DOHH2 (cell line): ENCODE data around the gene MTSS2.

Source experiments
- H3F3A ChIP-seq: fragments of 200-600 bp; sonication (generic), shearing (Covaris generic); 2 replicates; pipeline ENCODE4 v1.6.0; 2016; ENCODE audit warnings: antibody characterized with exemption, mild to moderate bottlenecking; ENCODE audit not compliant: control insufficient read depth, insufficient read depth
- H3K27ac ChIP-seq: fragments of 200-600 bp; sonication (generic); 2 replicates; pipeline ENCODE4 v1.5.1; 2014; ENCODE audit warnings: low read depth, mild to moderate bottlenecking, low read length, moderate library complexity
- H3K27me3 ChIP-seq: fragments of 200-600 bp; sonication (generic); 2 replicates; pipeline ENCODE4 v1.6.1; 2014; ENCODE audit warnings: mild to moderate bottlenecking, low read length, mixed read lengths; ENCODE audit not compliant: control insufficient read depth
- H3K36me3 ChIP-seq: fragments of 200-600 bp; sonication (generic); 2 replicates; pipeline ENCODE4 v1.6.1; 2014; ENCODE audit warnings: mild to moderate bottlenecking, low read length, moderate library complexity, mixed read lengths; ENCODE audit not compliant: control insufficient read depth
- H3K4me1 ChIP-seq: fragments of 200-600 bp; sonication (generic); 2 replicates; pipeline ENCODE4 v1.6.1; 2014; ENCODE audit warnings: mild to moderate bottlenecking, low read length, mixed read lengths; ENCODE audit not compliant: control insufficient read depth
- H3K4me2 ChIP-seq: fragments of 200-600 bp; sonication (generic); 2 replicates; pipeline ENCODE4 v1.6.0; 2014; ENCODE audit warnings: mild to moderate bottlenecking, low read length, moderate library complexity
- H3K4me3 ChIP-seq: fragments of 200-600 bp; sonication (generic); 2 replicates; pipeline ENCODE4 v1.5.1; 2014; ENCODE audit warnings: mild to moderate bottlenecking, low read length, mixed read lengths
- H3K79me2 ChIP-seq: fragments of 200-600 bp; sonication (generic); 2 replicates; pipeline ENCODE4 v1.6.1; 2014; ENCODE audit warnings: mild to moderate bottlenecking, low read length, mixed read lengths; ENCODE audit not compliant: control insufficient read depth
- H3K9me2 ChIP-seq: fragments of 200-600 bp; sonication (generic); replicated peaks from 2 replicates; pipeline ENCODE4 v1.6.1; 2014; ENCODE audit warnings: mild to moderate bottlenecking, low read length, mixed read lengths; ENCODE audit not compliant: control insufficient read depth
- H3K9me3 ChIP-seq: fragments of 200-600 bp; sonication (generic); 2 replicates; pipeline ENCODE4 v1.6.1; 2014; ENCODE audit warnings: antibody characterized with exemption, low read length, mixed read lengths; ENCODE audit not compliant: control insufficient read depth, insufficient read depth
- H4K20me1 ChIP-seq: fragments of 200-600 bp; sonication (generic); 2 replicates; pipeline ENCODE4 v1.6.0; 2014; ENCODE audit warnings: low read depth, mild to moderate bottlenecking, antibody characterized with exemption, low read length, moderate library complexity; ENCODE audit not compliant: control insufficient read depth, insufficient read depth
- CTCF ChIP-seq: fragments of 200-600 bp; sonication (generic); IDR thresholded peaks from one replicate; pipeline ENCODE4 v1.5.1; 2014; ENCODE audit warnings: antibody characterized with exemption, mild to moderate bottlenecking, low read depth, low read length; ENCODE audit not compliant: poor library complexity, severe bottlenecking
- EZH2phosphoT487 ChIP-seq: fragments of 200-600 bp; sonication (generic); IDR thresholded peaks from 2 replicates; pipeline ENCODE4 v1.6.1; 2017; ENCODE audit warnings: borderline replicate concordance, mild to moderate bottlenecking, antibody characterized with exemption, low read length, moderate library complexity, mixed read lengths

MTSS2 gene

DNA sequence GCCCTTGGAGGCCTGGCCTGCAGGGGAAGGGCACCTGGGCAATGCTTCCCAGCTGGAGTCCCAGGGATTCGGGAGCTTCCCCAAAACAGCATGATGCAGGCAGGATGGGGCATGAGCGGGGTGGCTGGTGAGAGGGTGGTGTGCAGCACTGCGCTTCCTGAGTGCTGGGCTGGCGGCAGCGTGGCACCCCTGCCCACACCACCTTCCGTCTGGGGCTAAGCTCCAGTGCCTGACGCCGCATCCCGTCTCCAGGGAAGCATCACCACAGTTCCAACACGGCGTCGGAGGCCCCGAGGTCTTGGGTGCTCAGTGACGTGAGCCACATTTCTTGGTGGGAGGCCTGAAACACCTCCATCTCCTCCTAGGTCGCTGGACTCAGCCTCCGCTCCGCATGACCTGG, 13.8 kb upstream of the MTSS2 start:
- Histone ChIP-seq H3K27ac (no peak overlapping the region), H3K36me3 (no peaks in the 10 kb centered on the region), H3K27me3 (no peaks in the 10 kb centered on the region), H3K79me2 (no peaks in the 10 kb centered on the region), H3K9me2 (no peaks in the 10 kb centered on the region), H3K4me3 (no peak overlapping the region), H4K20me1 (no peaks in the 10 kb centered on the region), H3K9me3 (no peaks in the 10 kb centered on the region), H3K4me1 (peaks cover 6% of the 10 kb centered on the region; the same call in 1 of the 2 replicates), H3F3A (no peaks in the 10 kb centered on the region), H3K4me2 (no peak overlapping the region)
- TF ChIP-seq EZH2phosphoT487 (no peak), CTCF (no peak)

GRCh38 chr16:70698901-70699300, 13.0 kb upstream of the MTSS2 start:
- no peak for TF ChIP-seq CTCF
- no peak for TF ChIP-seq EZH2phosphoT487
- Histone ChIP-seq H3K27me3 (no peaks in the 10 kb centered on the region), H3K36me3 (no peaks in the 10 kb centered on the region), H3K9me3 (no peaks in the 10 kb centered on the region), H3K4me2 (no peak overlapping the region), H3K27ac (no peak overlapping the region), H4K20me1 (no peaks in the 10 kb centered on the region), H3K4me1 (peaks cover 6% of the 10 kb centered on the region; the same call in 1 of the 2 replicates), H3K79me2 (no peaks in the 10 kb centered on the region), H3F3A (no peaks in the 10 kb centered on the region), H3K4me3 (no peak overlapping the region), H3K9me2 (no peaks in the 10 kb centered on the region)

GRCh38 chr16:70697594-70698170, 11.8 kb upstream of the MTSS2 start:
- peaks cover 6% of the 10 kb centered on the region; the same call in 1 of the 2 replicates for H3K4me1 ChIP-seq
- TF ChIP-seq CTCF (no peak), EZH2phosphoT487 (no peak)
- H3K79me2 ChIP-seq = no peaks in the 10 kb centered on the region
- no peaks in the 10 kb centered on the region for H3F3A ChIP-seq
- H3K27me3 ChIP-seq = no peaks in the 10 kb centered on the region
- H3K4me3 ChIP-seq = no peak overlapping the region
- no peaks in the 10 kb centered on the region for H4K20me1 ChIP-seq
- H3K9me3 ChIP-seq = no peaks in the 10 kb centered on the region
- H3K27ac ChIP-seq = no peak overlapping the region
- H3K4me2 ChIP-seq = no peak overlapping the region
- H3K9me2 ChIP-seq = no peaks in the 10 kb centered on the region
- H3K36me3 ChIP-seq = no peaks in the 10 kb centered on the region
